Urinary bladder (tissue), 4 donors: ENCODE results near the gene LIG1. TPM values are rescaled to one million over a fixed set of nuclear protein-coding genes. Genes with fewer than 3 reads are reported as not detected.
A peak's percentile ranks its signal among the peaks of the same experiment; 100 is the strongest.

Source experiments
- DNase-seq: peaks from one replicate; pipeline ENCODE4 v3.0.0-alpha.2; 2015; ENCODE audit errors: extremely low spot score
- H3K27ac ChIP-seq: one replicate; pipeline ENCODE4 v1.5.1; 2013; ENCODE audit warnings: low read depth, mild to moderate bottlenecking, moderate library complexity
- H3K36me3 ChIP-seq: one replicate; pipeline ENCODE4 v1.6.1; 2013; ENCODE audit warnings: mild to moderate bottlenecking, moderate library complexity; ENCODE audit not compliant: insufficient read depth
- H3K4me1 ChIP-seq: one replicate; pipeline ENCODE4 v1.6.1; 2013; ENCODE audit warnings: mild to moderate bottlenecking, moderate library complexity; ENCODE audit not compliant: insufficient read depth
- H3K4me3 ChIP-seq: one replicate; pipeline ENCODE4 v1.5.1; 2013; ENCODE audit warnings: low read depth, low read length
- WGBS: extraction: QIAGEN DNeasy Blood & Tissue Kit; methylation state at CpG from one replicate; pipeline ENCODE4 v1.1.7; 2013; 5-methylcytosine and 5-hydroxymethylcytosine counted together
- polyA plus RNA-seq: library from polyadenylated mRNA; stranded (reverse); fragments of 200-250 nt; gene quantifications from one replicate; pipeline ENCODE4 v1.2.3, GENCODE V29; 2013
- total RNA-seq: library from RNA; depleted of rRNA; stranded (reverse); fragments of >200 nt; gene quantifications from one replicate; pipeline ENCODE4 v1.2.3, GENCODE V29; 2014
- donor health status: healthy with polysubstance abuse.
- donor health status: healthy.

The LIG1 gene
- total RNA-seq = 21.6 TPM
- 11.4 TPM for polyA plus RNA-seq

DNA sequence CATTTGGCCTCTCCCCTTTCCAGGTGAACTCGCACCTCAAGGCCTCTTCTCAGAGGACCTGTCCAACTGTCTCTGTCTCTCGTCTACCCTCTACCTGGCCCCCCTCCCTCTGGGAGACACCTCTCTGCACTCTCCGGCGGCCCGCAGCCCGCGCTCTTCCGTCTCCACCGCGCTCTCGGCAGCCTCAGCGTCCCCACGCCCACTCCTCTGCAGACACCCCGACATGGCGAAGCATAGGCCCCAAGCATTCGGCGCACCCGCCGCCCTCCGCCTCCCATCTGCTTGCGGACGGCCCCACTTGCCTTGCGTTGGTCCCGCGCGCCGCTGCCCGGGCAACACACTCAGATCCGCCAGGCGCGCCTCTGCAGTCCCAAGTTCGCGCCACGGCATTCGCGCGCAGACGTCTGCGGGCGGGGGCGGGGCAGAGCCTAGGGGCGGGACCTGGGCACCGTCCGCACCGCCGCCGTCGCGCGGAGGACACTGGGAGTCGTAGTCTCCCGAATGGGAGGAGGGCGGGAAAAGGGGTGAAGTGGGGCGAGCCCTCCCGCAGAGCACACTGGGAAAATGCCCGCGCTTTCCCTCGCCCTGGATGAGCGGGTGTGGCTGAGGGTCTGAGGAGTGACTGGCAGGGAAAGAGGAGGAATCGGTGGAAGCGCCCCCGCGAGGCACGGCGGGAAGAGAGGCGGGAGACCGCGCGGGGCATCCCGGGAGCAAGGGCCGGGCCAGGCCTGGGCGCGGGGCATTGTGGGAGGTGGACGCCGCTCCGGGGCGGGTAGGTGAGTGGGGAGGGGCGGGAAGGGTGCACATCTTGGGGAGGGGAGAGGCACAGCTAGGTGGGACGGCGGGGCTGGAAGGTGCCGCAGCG, at the start of gene LIG1, which contains the start of gene ZSWIM9:
Gene LIG1 (minus strand): TSS at position 406 of the 865 bp plus-strand sequence. CDS start 4,778 bp downstream, outside the sequence.
Gene ZSWIM9 (plus strand): TSS at position 742 of the 865 bp plus-strand sequence. CDS start 1,123 bp downstream, outside the sequence.
- under 1% methylated on average over 82 of the region's 82 CpGs for WGBS

DNA sequence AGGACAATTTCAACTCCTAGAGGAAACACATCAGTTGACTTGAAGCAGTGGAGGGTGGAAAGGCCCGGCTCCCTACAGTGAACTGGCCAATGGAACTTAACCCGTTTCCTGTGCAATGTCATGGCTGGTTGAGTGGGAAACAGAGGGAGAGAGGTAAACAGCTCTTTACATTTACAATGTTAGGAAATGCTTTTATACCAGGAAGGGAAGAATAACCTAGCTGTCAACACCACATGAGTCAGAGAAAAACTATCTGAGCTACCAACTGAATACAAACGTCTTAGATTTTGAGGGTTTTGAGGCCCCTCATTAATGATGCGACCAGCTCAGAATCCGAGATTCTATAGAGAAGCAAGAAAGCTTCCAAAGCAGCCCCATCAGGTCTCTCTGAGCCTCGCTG, 48.9 kb upstream of the LIG1 start:
- Histone ChIP-seq H3K4me3 (no peak overlapping the region), H3K36me3 (no peaks in the 10 kb centered on the region), H3K27ac (no peak overlapping the region), H3K4me1 (no peaks in the 10 kb centered on the region)
- WGBS = 81% methylated on average over 6 of the region's 6 CpGs
- DNase-seq = no peak

More for the DNA sequence above, at the start of gene LIG1, which contains the start of gene ZSWIM9:
- no peaks in the 10 kb centered on the region for H3K4me1 ChIP-seq
- H3K36me3 ChIP-seq = peaks cover 3% of the 10 kb centered on the region
- peak within 1 kb of the TSS; percentile 74 for H3K4me3 ChIP-seq
- DNase-seq = peak; percentile 90
- H3K27ac ChIP-seq = peak within 1 kb of the TSS; percentile 83

DNA sequence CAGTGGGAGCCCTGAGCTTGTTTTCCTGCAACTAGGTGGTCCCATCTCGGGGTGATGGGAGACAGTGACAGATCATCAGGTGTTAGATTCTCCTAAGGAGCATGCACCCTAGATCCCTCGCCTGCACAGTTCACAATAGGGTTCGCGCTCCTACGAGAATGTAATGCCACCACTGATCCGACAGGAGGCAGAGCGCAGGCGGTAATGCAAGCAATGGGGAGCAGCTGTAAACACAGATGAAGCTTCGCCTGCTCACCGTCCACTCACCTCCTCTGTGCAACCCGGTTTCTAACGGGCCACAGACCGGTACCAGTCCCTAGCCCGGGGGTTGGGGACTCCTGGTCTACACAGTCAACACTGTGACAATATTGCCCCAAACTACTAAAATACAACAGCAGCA, 46.8 kb upstream of the LIG1 start:
- Histone ChIP-seq H3K36me3 (no peaks in the 10 kb centered on the region), H3K27ac (no peak overlapping the region), H3K4me3 (no peak overlapping the region), H3K4me1 (no peaks in the 10 kb centered on the region)
- DNase-seq = no peak
- 87% methylated on average over 14 of the region's 14 CpGs for WGBS

DNA sequence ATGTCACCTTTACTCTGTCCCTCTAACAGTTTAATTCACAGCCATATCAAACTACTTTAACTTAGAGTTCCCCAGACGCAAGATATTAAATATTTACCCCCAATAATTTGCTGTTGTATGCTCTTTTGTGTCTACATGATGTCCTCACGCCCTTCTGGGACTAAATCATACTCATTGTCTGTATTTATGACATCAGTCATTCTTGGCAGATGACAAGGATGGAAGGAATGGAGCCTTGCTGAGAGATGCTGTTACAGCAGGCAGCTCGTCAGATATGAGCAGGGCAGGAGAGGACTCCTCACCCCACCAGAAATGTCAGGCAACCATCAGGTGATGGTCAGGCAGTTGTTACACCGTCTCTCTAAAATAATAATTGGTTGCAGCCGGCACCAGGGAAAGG, 43.8 kb upstream of the LIG1 start:
- H3K36me3 ChIP-seq = peaks cover 4% of the 10 kb centered on the region
- H3K4me3 ChIP-seq = no peak overlapping the region
- H3K27ac ChIP-seq = no peak overlapping the region
- no peak for DNase-seq
- WGBS = 92% methylated on average over 5 of the region's 5 CpGs
- H3K4me1 ChIP-seq = no peaks in the 10 kb centered on the region

DNA sequence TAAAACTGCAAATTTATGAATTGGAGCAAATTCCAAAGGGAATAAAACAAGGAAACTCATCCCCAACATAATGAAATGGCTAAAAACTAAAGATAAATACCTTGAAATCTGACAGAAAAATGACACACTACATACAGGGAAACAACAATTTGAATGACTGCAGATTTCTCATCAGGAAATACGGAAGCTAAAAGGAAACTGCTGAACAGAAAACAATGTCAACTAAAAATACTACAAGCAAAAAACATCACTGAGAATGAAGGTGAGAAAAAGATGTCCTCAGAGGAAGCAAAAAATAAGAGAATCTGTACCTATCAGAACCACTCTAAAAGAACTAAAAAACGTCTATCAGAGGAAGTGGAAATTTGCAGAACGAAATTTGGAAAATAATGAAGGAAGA, 39.9 kb upstream of the LIG1 start:
- Histone ChIP-seq H3K27ac (no peak overlapping the region), H3K4me1 (no peaks in the 10 kb centered on the region), H3K36me3 (peaks cover 4% of the 10 kb centered on the region), H3K4me3 (no peak overlapping the region)
- WGBS = 77% methylated on average over 3 of the region's 3 CpGs
- no peak for DNase-seq

DNA sequence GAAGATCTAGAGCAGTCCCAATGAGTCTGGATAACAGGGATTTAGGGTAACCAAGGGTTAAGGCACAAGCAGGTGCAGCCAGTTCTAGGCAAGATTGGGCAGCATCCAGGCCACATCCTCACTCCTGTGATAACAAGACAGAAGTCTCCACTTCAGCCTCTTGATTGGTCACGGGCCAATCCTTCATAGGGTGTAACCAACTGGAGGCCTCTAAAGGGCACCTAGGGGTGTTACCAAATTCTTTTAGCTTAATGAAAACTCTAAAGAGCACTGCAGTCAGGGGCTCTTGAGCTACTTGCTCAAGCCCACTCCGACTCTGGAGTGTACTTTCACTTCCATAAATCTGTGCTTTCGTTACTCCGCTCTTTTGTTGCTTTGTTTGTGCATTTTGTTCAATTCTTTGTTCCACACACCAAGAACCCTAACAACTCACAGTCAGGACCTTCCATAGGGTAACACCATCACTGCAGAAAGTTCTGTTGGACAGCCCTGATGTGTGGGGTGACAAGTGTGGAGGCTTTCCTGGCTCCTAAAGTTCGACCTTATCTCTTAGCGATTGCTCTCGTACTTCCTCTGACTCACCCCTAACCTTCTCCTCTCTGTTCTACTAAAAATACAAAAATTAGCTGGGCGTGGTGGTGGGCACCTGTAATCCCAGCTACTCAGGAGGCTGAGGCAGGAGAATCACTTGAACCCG, 36.4 kb upstream of the LIG1 start:
- DNase-seq = no peak
- Histone ChIP-seq H3K27ac (no peak overlapping the region), H3K4me1 (no peaks in the 10 kb centered on the region), H3K4me3 (no peak overlapping the region), H3K36me3 (peaks cover 4% of the 10 kb centered on the region)
- WGBS = 77% methylated on average over 9 of the region's 9 CpGs

DNA sequence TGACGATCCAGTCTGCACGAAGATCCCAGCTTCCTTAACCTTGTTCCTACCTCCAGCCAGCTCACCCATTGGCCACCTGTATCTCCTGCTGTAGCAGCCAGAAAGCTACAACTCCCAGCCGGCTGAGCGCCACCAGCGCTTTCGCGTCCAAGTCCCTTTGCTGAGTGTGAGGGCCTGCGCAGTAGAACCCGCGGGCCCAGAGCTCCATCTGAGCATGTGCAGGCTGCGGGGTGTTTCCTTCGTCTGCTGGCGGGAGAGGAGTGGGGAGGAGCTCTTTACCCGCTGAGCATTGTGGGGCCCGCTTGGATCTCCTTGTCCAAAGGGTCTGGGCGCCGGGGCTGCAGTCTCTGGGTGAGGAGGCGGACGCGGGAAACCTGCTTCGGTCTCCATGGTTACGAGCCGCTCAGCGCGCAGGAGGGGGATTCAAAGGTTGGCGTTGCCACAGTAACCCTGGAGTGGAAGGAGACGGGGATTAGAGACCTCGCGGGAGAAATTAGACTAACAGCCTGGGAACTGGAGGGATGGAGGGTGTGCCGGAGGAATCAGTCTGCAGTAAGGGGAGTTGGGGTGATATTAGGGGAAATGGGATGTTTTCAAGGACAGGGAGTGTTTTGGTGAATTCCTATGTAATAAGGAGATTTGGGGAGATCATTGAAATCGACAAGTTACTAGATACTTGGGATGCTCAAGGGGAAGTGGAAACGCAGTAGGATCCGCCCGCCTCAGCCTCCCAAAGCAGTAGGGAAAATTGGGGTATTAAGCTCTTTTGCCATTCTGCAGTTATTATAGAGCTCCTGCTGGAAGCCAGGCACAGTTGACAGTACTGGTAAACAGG, 33.9 kb upstream of the LIG1 start:
- WGBS = under 1% methylated on average over 34 of the region's 34 CpGs
- H3K36me3 ChIP-seq = no peaks in the 10 kb centered on the region
- peak overlapping the region; percentile 61 for H3K27ac ChIP-seq
- peak; percentile 94 for DNase-seq
- H3K4me1 ChIP-seq = no peaks in the 10 kb centered on the region
- H3K4me3 ChIP-seq = peak overlapping the region; percentile 52

DNA sequence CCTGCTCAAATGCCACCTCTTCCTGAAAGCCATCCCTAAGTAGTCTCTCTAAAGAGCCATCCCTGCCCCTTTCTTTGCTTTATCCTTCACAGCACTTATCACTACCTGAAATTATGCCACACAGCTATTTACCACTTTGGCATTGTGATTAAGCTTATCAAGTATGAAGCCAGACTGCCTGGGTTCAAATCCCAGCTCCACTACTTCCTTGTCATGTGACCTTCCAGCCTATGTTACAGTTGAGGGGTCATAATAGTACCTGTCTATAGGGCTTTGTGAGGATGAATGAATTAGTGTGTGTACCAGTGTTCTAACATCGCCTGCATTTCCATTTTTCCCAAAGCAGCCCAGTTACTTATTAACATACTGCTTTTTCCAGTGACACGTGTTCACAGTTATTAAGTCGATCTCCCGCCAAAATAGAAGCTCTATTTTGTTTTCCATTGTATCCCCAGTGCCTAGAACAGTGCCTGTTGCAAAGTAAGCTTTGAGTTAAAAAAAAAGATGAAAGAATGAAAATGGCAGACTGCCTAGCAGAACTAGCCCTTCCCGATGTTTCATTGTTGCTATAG, 33.2 kb upstream of the LIG1 start:
- Histone ChIP-seq H3K27ac (no peak overlapping the region), H3K4me3 (peak overlapping the region; percentile 52), H3K36me3 (no peaks in the 10 kb centered on the region), H3K4me1 (no peaks in the 10 kb centered on the region)
- WGBS = 16% methylated on average over 5 of the region's 5 CpGs
- DNase-seq = no peak

DNA sequence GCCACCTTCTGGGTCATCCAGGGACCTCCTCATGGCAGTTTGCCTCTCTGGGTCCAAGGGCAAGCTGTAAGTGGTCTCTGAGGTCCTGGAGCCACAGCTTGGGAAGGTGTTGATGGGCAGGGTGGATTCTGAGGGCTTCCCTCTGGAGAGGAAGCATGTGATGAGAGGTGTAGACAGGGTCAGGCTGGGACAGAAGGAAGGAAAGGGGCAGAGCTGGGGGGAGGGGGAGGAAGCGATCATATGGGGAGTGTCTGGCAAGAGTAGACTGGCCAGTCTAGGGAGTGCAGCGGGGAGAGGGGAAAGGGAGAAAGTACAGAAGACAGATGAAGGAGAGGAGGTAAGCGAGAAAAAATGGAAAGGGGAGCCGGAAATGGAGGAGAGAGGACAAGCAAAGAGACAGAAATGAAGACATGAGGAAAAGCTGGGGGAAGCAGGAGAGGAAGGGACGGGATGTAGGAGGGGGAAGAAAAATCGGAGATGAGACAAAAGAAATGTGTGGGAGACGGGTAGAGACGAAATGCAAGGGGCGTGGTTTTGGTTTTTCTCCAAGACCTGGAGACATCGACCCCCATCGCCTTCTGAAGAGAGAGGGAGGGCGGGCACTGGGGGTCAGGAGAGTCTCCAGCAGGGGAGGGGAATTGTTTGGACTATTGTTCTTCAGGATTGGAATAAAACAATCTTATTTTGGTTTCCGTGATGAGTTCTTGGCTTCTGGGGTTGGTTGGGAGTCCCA, 27.0 kb upstream of the LIG1 start:
- no peak for DNase-seq
- Histone ChIP-seq H3K4me3 (no peak overlapping the region), H3K27ac (no peak overlapping the region), H3K36me3 (no peaks in the 10 kb centered on the region), H3K4me1 (no peaks in the 10 kb centered on the region)
- 36% methylated on average over 13 of the region's 13 CpGs for WGBS

DNA sequence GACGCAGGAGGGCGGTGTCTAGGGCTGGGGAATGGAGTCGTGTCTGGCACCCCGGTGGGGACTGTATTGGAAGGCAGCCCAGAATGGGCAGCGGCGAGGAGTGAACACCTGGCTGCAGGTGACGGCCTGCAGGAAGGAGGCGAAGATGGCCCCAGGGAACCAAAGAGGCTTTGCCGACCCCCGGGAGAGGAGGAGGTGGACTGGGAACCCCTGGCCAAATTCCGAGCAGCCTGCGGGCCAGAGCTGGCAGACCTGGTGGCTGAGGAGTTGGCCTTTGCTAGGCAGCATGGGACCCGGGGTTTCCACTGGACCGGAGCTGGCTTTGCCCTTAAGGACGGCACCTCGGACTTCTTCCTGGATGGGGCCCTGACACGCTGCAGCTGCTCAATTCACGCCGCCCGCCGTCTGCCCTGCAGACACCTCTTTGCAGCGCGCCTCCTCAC, 26.2 kb upstream of the LIG1 start:
- Histone ChIP-seq H3K4me1 (no peaks in the 10 kb centered on the region), H3K27ac (no peak overlapping the region), H3K4me3 (no peak overlapping the region), H3K36me3 (no peaks in the 10 kb centered on the region)
- no peak for DNase-seq
- WGBS = 65% methylated on average over 23 of the region's 23 CpGs

DNA sequence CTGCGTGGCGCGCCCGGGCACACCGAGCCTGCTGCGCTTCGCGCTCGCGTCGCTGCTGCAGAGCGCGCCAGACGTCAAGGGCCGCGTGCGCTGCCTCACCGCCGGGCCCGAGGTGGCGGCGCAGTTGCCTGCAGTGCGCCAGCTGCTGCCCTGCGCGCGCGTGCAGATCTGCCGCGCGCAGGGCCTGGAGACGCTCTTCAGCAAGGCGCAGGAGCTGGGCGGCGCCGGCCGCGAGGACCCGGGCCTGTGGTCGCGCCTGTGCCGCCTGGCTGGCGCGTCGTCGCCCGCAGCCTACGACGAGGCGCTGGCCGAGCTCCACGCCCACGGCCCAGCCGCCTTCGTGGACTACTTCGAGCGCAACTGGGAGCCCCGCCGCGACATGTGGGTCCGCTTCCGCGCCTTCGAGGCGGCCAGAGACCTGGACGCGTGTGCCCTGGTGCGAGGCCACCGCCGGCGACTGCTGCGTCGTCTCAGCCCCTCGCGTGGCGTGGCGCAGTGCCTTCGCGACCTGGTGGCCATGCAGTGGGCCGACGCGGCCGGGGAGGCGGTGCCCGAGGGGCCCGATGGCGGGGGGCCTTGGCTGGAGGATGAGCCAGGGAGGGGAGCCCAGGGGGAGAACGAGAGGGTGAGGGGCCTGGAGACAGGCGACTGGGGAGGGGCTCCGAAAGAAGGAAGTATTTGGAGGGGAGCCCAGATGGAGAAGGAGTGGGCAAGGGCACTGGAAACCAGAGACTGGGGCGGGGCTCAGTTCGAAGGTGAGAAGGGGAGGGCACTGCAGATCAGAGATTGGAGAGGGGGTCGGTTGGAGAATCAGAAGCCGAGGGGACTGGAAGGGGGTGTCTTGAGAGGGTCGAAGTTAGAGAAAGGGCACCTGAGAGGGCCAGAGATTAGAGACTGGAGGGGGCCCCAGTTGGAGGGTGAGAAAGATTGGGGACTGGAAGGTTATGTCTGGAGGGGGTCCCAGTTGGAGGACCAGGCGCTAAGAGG, 25.0 kb upstream of the LIG1 start:
- 70% methylated on average over 95 of the region's 95 CpGs for WGBS
- no peaks in the 10 kb centered on the region for H3K4me1 ChIP-seq

More for the DNA sequence above, 25.0 kb upstream of the LIG1 start:
- no peak overlapping the region for H3K27ac ChIP-seq
- DNase-seq = no peak
- H3K36me3 ChIP-seq = no peaks in the 10 kb centered on the region
- H3K4me3 ChIP-seq = no peak overlapping the region
